Upper lobe of left lung (tissue), 6 donors: Measurements from ENCODE around the gene DSTN. TPM values are rescaled to one million over a fixed set of nuclear protein-coding genes. Genes with fewer than 3 reads are reported as not detected.

Source experiments
- ATAC-seq, 2 donors: fragments of 200-7000 bp; cut with Tn5 transposase; one replicate each; pipeline ENCODE4 v1.9.1; 2022; ENCODE audit warnings: mild to moderate bottlenecking in 2 of 2, moderate library complexity in 2 of 2; ENCODE audit not compliant: low FRiP score in 2 of 2
- DNase-seq, 2 donors: peaks; one replicate each; pipeline ENCODE4 v3.0.0-alpha.2; 2019 to 2020
- H3K27ac ChIP-seq, 4 donors: fragments of 200-600 bp; sonication (generic); one replicate each; pipeline ENCODE4 v1.5.1; 2016 to 2019
- H3K27me3 ChIP-seq, 4 donors: fragments of 200-600 bp; sonication (generic); one replicate each; pipeline ENCODE4 v1.5.1; 2017 to 2019
- H3K36me3 ChIP-seq, 4 donors: fragments of 200-600 bp; sonication (generic); one replicate each; pipeline ENCODE4 v1.5.1; 2016 to 2019
- H3K4me1 ChIP-seq, 4 donors: fragments of 200-600 bp; sonication (generic); one replicate each; pipeline ENCODE4 v1.5.1; 2018 to 2019
- H3K4me3 ChIP-seq, 4 donors: fragments of 200-600 bp; sonication (generic); one replicate each; pipeline ENCODE4 v1.5.1; 2017 to 2019; ENCODE audit warnings: mild to moderate bottlenecking in 2 of 4, moderate library complexity in 1 of 4
- H3K9me3 ChIP-seq, 4 donors: fragments of 200-600 bp; sonication (generic); one replicate each; pipeline ENCODE4 v1.5.1; 2018 to 2019
- CTCF ChIP-seq, 6 experiments: fragments of 450-650 bp in 4 of 6; fragments of 200-600 bp in 2 of 6; sonication (generic) in 2 of 6; IDR thresholded peaks; one replicate each; pipeline ENCODE4 v1.5.1; 2016 to 2019; ENCODE audit warnings: antibody characterized with exemption in 6 of 6
- EP300 ChIP-seq, 4 donors: sonication (generic); formaldehyde crosslinking; IDR thresholded peaks; one replicate each; pipeline ENCODE4 v1.5.1; 2017; ENCODE audit warnings: antibody characterized with exemption in 4 of 4, control low read depth in 2 of 4
- POLR2A ChIP-seq, 4 donors: fragments of 450-650 bp; IDR thresholded peaks; one replicate each; pipeline ENCODE4 v1.5.1; 2016 to 2017; ENCODE audit warnings: antibody characterized with exemption in 4 of 4, mild to moderate bottlenecking in 2 of 4
- POLR2AphosphoS5 ChIP-seq, 2 donors: sonication (generic); formaldehyde crosslinking; IDR thresholded peaks; one replicate each; pipeline ENCODE4 v1.5.1; 2017; ENCODE audit warnings: antibody characterized with exemption in 2 of 2
- WGBS, 2 donors: methylation state at CpG; one replicate each; pipeline ENCODE4 v1.1.5; 2017 to 2018; 5-methylcytosine and 5-hydroxymethylcytosine counted together
- total RNA-seq, 6 donors: library from RNA; depleted of rRNA in 4 of 6; stranded (reverse); fragments of >200 nt in 4 of 6; gene quantifications; one replicate each; pipeline versions ENCODE4 v1.1.0 to v1.2.1, GENCODE V29; 2016 to 2021
- donor health status: DM: no; HTN: no; CAD: no; lungs with moderate emphysema.
- donor health status: DM: no; HTN: yes; CAD: no; lungs with severe emphysema.

Gene DSTN
- 100 to 1,000 TPM; 235 to 735 (median 513) TPM for total RNA-seq

- WGBS, 2 donors: 0 to 1% methylated on average over 22 to 25 of the region's 70 CpGs
These were observed at the start of gene DSTN for GRCh38 chr20:17569616-17570346. TSS of gene DSTN (plus strand) at chr20:17570075. CDS start at chr20:17570209, 134 bp downstream.

GRCh38 chr20:17520583-17520982 is 49.3 kb upstream of the DSTN start:
- Histone ChIP-seq H3K36me3 (no peaks in the 10 kb centered on the region), H3K27me3 (no peaks in the 10 kb centered on the region), H3K4me1 (peaks cover 0 to 9% (median 6%) of the 10 kb centered on the region in 4 donors), H3K4me3 (no peak overlapping the region), H3K9me3 (no peaks in the 10 kb centered on the region), H3K27ac (peak overlapping the region in 1 of 4 donors; percentile 48)
- ATAC-seq (no peak), DNase-seq (no peak)
- no peak for TF ChIP-seq POLR2A (IDR thresholded peaks at IDR 0.05)
- TF ChIP-seq CTCF (IDR thresholded peaks at IDR 0.05): no peak
- 34 to 47% methylated on average over 3 of the region's 3 CpGs for WGBS, 2 donors

More at GRCh38 chr20:17569616-17570346, at the start of gene DSTN:
- peaks cover 17 to 41% (median 29%) of the 10 kb centered on the region in 4 donors for H3K4me1 ChIP-seq
- H3K4me3 ChIP-seq: peak within 1 kb of the TSS; percentile 87 to 98 (median 92)
- H3K9me3 ChIP-seq: no peaks in the 10 kb centered on the region
- H3K27me3 ChIP-seq: no peaks in the 10 kb centered on the region
- DNase-seq: peak; percentile 95 to 98
- H3K36me3 ChIP-seq: peaks cover 0 to 6% (median 0%) of the 10 kb centered on the region in 4 donors
- peak within 1 kb of the TSS; percentile 98 to 100 (median 98) for H3K27ac ChIP-seq
- peak; percentile 95 to 97 for TF ChIP-seq POLR2AphosphoS5 (IDR thresholded peaks at IDR 0.05)
- TF ChIP-seq POLR2A (IDR thresholded peaks at IDR 0.05): peak in 3 of 4 donors; percentile 95 to 99 (median 99)
- peak in 1 of 4 donors; percentile 67 for TF ChIP-seq EP300 (IDR thresholded peaks at IDR 0.05)
- TF ChIP-seq CTCF (IDR thresholded peaks at IDR 0.05): peak in 1 of 6 experiments; percentile 16
- peak; percentile 93 to 95 for ATAC-seq

GRCh38 chr20:17522528-17522927 is 47.3 kb upstream of the DSTN start:
- no peaks in the 10 kb centered on the region for H3K27me3 ChIP-seq
- no peak overlapping the region for H3K4me3 ChIP-seq
- no peak overlapping the region for H3K27ac ChIP-seq
- no peak for TF ChIP-seq CTCF (IDR thresholded peaks at IDR 0.05)
- TF ChIP-seq EP300 (IDR thresholded peaks at IDR 0.05): no peak
- TF ChIP-seq POLR2A (IDR thresholded peaks at IDR 0.05): no peak
- TF ChIP-seq POLR2AphosphoS5 (IDR thresholded peaks at IDR 0.05): no peak
- no peaks in the 10 kb centered on the region for H3K9me3 ChIP-seq
- WGBS, 2 donors: 84 to 94% methylated on average over 3 of the region's 3 CpGs
- no peak for DNase-seq
- H3K4me1 ChIP-seq: peaks cover 0 to 9% (median 6%) of the 10 kb centered on the region in 4 donors
- no peaks in the 10 kb centered on the region for H3K36me3 ChIP-seq
- no peak for ATAC-seq

- WGBS, 2 donors: 79 to 82% methylated on average over 5 of the region's 5 CpGs
These were observed 46.5 kb upstream of the DSTN start for GRCh38 chr20:17523326-17523725.

More at GRCh38 chr20:17523326-17523725, 46.5 kb upstream of the DSTN start:
- no peak for ATAC-seq
- Histone ChIP-seq H3K4me3 (no peak overlapping the region), H3K9me3 (no peaks in the 10 kb centered on the region), H3K27ac (no peak overlapping the region), H3K36me3 (no peaks in the 10 kb centered on the region), H3K27me3 (no peaks in the 10 kb centered on the region), H3K4me1 (peaks cover 0 to 9% (median 6%) of the 10 kb centered on the region in 4 donors)
- TF ChIP-seq EP300 (IDR thresholded peaks at IDR 0.05): no peak
- TF ChIP-seq CTCF (IDR thresholded peaks at IDR 0.05): no peak
- TF ChIP-seq POLR2A (IDR thresholded peaks at IDR 0.05): no peak
- no peak for TF ChIP-seq POLR2AphosphoS5 (IDR thresholded peaks at IDR 0.05)
- no peak for DNase-seq
